ENCODE data around the gene ANKRD11.

The ANKRD11 gene

GRCh38 chr16:89378947-89379771, 111.2 kb downstream of the ANKRD11 start:
- DNase-seq = no peak

GRCh38 chr16:89377453-89377848, 112.9 kb downstream of the ANKRD11 start:
- DNase-seq = no peak

GRCh38 chr16:89376812-89377452, 113.4 kb downstream of the ANKRD11 start:
- DNase-seq = no peak

- no peak for DNase-seq
Observed at GRCh38 chr16:89375686-89376085, 114.7 kb downstream of the ANKRD11 start.

GRCh38 chr16:89375021-89375420, 115.3 kb downstream of the ANKRD11 start:
- no peak for DNase-seq

- peak; percentile 54 for DNase-seq
Observed at GRCh38 chr16:89374393-89374960, 115.9 kb downstream of the ANKRD11 start.

GRCh38 chr16:89373355-89374110, 116.8 kb downstream of the ANKRD11 start:
- DNase-seq = peak; percentile 46

GRCh38 chr16:89371968-89372634, 118.3 kb downstream of the ANKRD11 start:
- no peak for DNase-seq

- DNase-seq = no peak
Observed at GRCh38 chr16:89371386-89371785, 119.0 kb downstream of the ANKRD11 start.

GRCh38 chr16:89370601-89371000, 119.8 kb downstream of the ANKRD11 start:
- no peak for DNase-seq

- DNase-seq = peak; percentile 65
Observed at GRCh38 chr16:89370081-89370511, 120.3 kb downstream of the ANKRD11 start.

- no peak for DNase-seq
Observed at GRCh38 chr16:89369266-89369895, 121.0 kb downstream of the ANKRD11 start.

GRCh38 chr16:89368604-89369249, 121.6 kb downstream of the ANKRD11 start:
- DNase-seq = no peak

GRCh38 chr16:89367538-89367915, 122.8 kb downstream of the ANKRD11 start:
- DNase-seq = no peak

GRCh38 chr16:89366561-89367537, 123.5 kb downstream of the ANKRD11 start:
- DNase-seq = no peak

GRCh38 chr16:89365996-89366395, 124.4 kb downstream of the ANKRD11 start:
- no peak for DNase-seq

- peak; percentile 58 for DNase-seq
Observed at GRCh38 chr16:89365044-89365467, 125.3 kb downstream of the ANKRD11 start.

- DNase-seq = no peak
Observed at GRCh38 chr16:89364606-89365005, 125.8 kb downstream of the ANKRD11 start.

- peak; percentile 67 for DNase-seq
Observed at GRCh38 chr16:89363621-89364393, 126.6 kb downstream of the ANKRD11 start.
